AG10803 (cell line): ENCODE results near the gene ZBTB16.

Experiments
- DNase-seq: peaks from one replicate; pipeline ENCODE4 v3.0.0; 2010; ENCODE audit warnings: low read depth
- H3K4me3 ChIP-seq: 2 replicates; pipeline ENCODE4 v1.5.1; 2011; ENCODE audit warnings: mild to moderate bottlenecking, low read length, control low read depth
- CTCF ChIP-seq: conservative IDR thresholded peaks from 2 replicates; pipeline ENCODE4 v1.5.1; 2011; ENCODE audit warnings: mild to moderate bottlenecking, low read length, control low read depth, inconsistent platforms

Gene ZBTB16

GRCh38 chr11:114073007-114073827 lies 13.7 kb downstream of the ZBTB16 start:
- H3K4me3 ChIP-seq, result no peak overlapping the region
- DNase-seq, result no peak
- TF ChIP-seq CTCF, result no peak

GRCh38 chr11:114073828-114074381 lies 14.4 kb downstream of the ZBTB16 start:
- no peak overlapping the region for H3K4me3 ChIP-seq
- TF ChIP-seq CTCF, result no peak

GRCh38 chr11:114074546-114075343 lies 15.2 kb downstream of the ZBTB16 start:
- DNase-seq, result no peak
- no peak for TF ChIP-seq CTCF
- no peak overlapping the region for H3K4me3 ChIP-seq

More at GRCh38 chr11:114073828-114074381, 14.4 kb downstream of the ZBTB16 start:
- DNase-seq, result no peak

- H3K4me3 ChIP-seq, result no peak overlapping the region
- DNase-seq, result no peak
- no peak for TF ChIP-seq CTCF
Observed at GRCh38 chr11:114075344-114075610, 15.8 kb downstream of the ZBTB16 start.

GRCh38 chr11:114075891-114076441 lies 16.5 kb downstream of the ZBTB16 start:
- H3K4me3 ChIP-seq, result peak overlapping the region; percentile 8; the same call in 1 of the 2 replicates
- DNase-seq, result peak; percentile 49
- TF ChIP-seq CTCF, result peak; percentile 75

GRCh38 chr11:114076921-114077331 lies 17.4 kb downstream of the ZBTB16 start:
- H3K4me3 ChIP-seq, result no peak overlapping the region
- DNase-seq, result peak; percentile 38
- TF ChIP-seq CTCF, result no peak
